Measurements from ENCODE around the gene PLXNA4.

GRCh38 chr7:132171130-132171576 is 405.1 kb downstream of the PLXNA4 start:
- no peak for TF ChIP-seq EZH2phosphoT487 (IDR thresholded peaks at IDR 0.05; ENCODE audit: insufficient read depth, low read depth)
- no peak for TF ChIP-seq EZH2 (IDR thresholded peaks at IDR 0.05; ENCODE audit: insufficient read depth, poor library complexity, severe bottlenecking)

Measured in GM23248 (cell line).